Hepatocyte (in vitro differentiated cells): ENCODE data around the gene BPIFA2. TPM values are rescaled to one million over a fixed set of nuclear protein-coding genes. Genes with fewer than 3 reads are reported as not detected.

Source experiments
- DNase-seq: peaks from one replicate; pipeline ENCODE4 v3.0.0-alpha.2; 2016; ENCODE audit warnings: low spot score
- H2AFZ ChIP-seq: fragments of 200-600 bp; sonication (generic); 2 replicates; pipeline ENCODE4 v1.6.0; 2016; ENCODE audit warnings: antibody characterized with exemption, mild to moderate bottlenecking
- H3K27ac ChIP-seq: fragments of 200-600 bp; sonication (generic); 2 replicates; pipeline ENCODE4 v1.5.1; 2016; ENCODE audit warnings: mild to moderate bottlenecking
- H3K27me3 ChIP-seq: fragments of 200-600 bp; sonication (generic); 2 replicates; pipeline ENCODE4 v1.6.1; 2016
- H3K36me3 ChIP-seq: fragments of 200-600 bp; sonication (generic); replicated peaks from 2 replicates; pipeline ENCODE4 v1.5.1; 2016; ENCODE audit warnings: low read depth; ENCODE audit not compliant: insufficient read depth
- H3K4me1 ChIP-seq: fragments of 200-600 bp; sonication (generic); 2 replicates; pipeline ENCODE4 v1.5.1; 2016; ENCODE audit warnings: mild to moderate bottlenecking, moderate library complexity; ENCODE audit not compliant: insufficient read depth
- H3K4me2 ChIP-seq: fragments of 200-600 bp; sonication (generic); 2 replicates; pipeline ENCODE4 v1.6.0; 2016
- H3K4me3 ChIP-seq: fragments of 200-600 bp; sonication (generic); 2 replicates; pipeline ENCODE4 v1.5.1; 2016; ENCODE audit warnings: mild to moderate bottlenecking
- H3K79me2 ChIP-seq: fragments of 200-600 bp; sonication (generic); 2 replicates; pipeline ENCODE4 v1.6.0; 2017; ENCODE audit warnings: mild to moderate bottlenecking
- H3K9me2 ChIP-seq: fragments of 200-600 bp; sonication (generic); replicated peaks from 2 replicates; pipeline ENCODE4 v1.6.0; 2017; ENCODE audit warnings: mild to moderate bottlenecking; ENCODE audit not compliant: insufficient read depth
- H3K9me3 ChIP-seq: fragments of 200-600 bp; sonication (generic); 2 replicates; pipeline ENCODE4 v1.5.1; 2016; ENCODE audit warnings: low read depth, mild to moderate bottlenecking
- H4K20me1 ChIP-seq: fragments of 200-600 bp; sonication (generic); 2 replicates; pipeline ENCODE4 v1.6.0; 2016; ENCODE audit warnings: mild to moderate bottlenecking; ENCODE audit not compliant: insufficient read depth, poor library complexity, severe bottlenecking
- EZH2 ChIP-seq: fragments of 200-600 bp; sonication (generic); IDR thresholded peaks from 2 replicates; pipeline ENCODE4 v1.6.1; 2016; ENCODE audit warnings: antibody characterized with exemption, mild to moderate bottlenecking, borderline replicate concordance
- EZH2phosphoT487 ChIP-seq: fragments of 200-600 bp; sonication (generic); IDR thresholded peaks from one replicate; pipeline ENCODE4 v1.6.1; 2018; ENCODE audit warnings: antibody characterized with exemption, mild to moderate bottlenecking, low read depth, moderate library complexity; ENCODE audit not compliant: unreplicated experiment, severe bottlenecking
- WGBS: methylation state at CpG from one replicate; pipeline ENCODE4 v1.1.6; 2016; ENCODE audit warnings: low lambda C conversion rate; ENCODE audit errors: missing lambda C conversion rate; 5-methylcytosine and 5-hydroxymethylcytosine counted together
- polyA plus RNA-seq: library from polyadenylated mRNA; unstranded; fragments of >200 nt; fragmentation: Nextera tagmentation; extraction: Ambion mirVana; gene quantifications from 2 replicates; pipeline ENCODE4 v1.2.1, GENCODE V29; 2016
- total RNA-seq: library from RNA; depleted of rRNA; stranded (reverse); fragments of >200 nt; gene quantifications from 2 replicates; pipeline ENCODE4 v1.2.3, GENCODE V29; 2014
- TF ChIP-seq, protein P1 (sequence below): fragments of 200-600 bp; sonication (generic); IDR thresholded peaks from 2 replicates; pipeline ENCODE4 v1.5.1; 2016; ENCODE audit warnings: antibody characterized with exemption, mild to moderate bottlenecking; ENCODE audit not compliant: poor library complexity

Gene BPIFA2
- total and polyA plus RNA-seq, 2 experiments from 2014 or later, result not detected

DNA sequence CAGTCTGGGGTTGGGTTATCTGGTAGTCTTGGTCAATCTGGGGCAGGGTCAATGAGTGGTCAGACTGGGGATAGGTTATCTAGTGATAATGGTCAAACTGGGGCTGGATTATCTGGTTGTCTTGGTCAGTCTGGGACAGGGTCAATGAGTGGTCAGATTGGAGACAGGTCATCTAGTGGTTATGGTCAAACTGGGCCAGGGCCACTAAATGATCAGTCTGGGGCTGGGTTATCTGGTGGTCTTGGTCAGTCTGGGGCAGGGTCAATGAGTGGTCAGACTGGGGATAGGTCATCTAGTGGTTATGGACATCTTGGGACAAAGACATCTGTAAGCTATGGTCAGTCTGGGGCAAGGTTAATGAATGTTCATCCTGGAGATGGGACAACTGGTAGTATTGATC lies 28.5 kb upstream of the BPIFA2 start:
- no peak overlapping the region for H3K4me3 ChIP-seq
- no peaks in the 10 kb centered on the region for H3K79me2 ChIP-seq
- H3K36me3 ChIP-seq, result no peaks in the 10 kb centered on the region
- H3K9me2 ChIP-seq, result no peaks in the 10 kb centered on the region
- H3K9me3 ChIP-seq, result no peaks in the 10 kb centered on the region
- H3K27ac ChIP-seq, result no peak overlapping the region
- no peak for DNase-seq
- H3K4me1 ChIP-seq, result no peaks in the 10 kb centered on the region
- H2AFZ ChIP-seq, result no peak overlapping the region
- H3K27me3 ChIP-seq, result peaks cover 18% of the 10 kb centered on the region
- TF ChIP-seq, protein P1, sequence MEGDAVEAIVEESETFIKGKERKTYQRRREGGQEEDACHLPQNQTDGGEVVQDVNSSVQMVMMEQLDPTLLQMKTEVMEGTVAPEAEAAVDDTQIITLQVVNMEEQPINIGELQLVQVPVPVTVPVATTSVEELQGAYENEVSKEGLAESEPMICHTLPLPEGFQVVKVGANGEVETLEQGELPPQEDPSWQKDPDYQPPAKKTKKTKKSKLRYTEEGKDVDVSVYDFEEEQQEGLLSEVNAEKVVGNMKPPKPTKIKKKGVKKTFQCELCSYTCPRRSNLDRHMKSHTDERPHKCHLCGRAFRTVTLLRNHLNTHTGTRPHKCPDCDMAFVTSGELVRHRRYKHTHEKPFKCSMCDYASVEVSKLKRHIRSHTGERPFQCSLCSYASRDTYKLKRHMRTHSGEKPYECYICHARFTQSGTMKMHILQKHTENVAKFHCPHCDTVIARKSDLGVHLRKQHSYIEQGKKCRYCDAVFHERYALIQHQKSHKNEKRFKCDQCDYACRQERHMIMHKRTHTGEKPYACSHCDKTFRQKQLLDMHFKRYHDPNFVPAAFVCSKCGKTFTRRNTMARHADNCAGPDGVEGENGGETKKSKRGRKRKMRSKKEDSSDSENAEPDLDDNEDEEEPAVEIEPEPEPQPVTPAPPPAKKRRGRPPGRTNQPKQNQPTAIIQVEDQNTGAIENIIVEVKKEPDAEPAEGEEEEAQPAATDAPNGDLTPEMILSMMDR, result no peak
- no peaks in the 10 kb centered on the region for H4K20me1 ChIP-seq
- H3K4me2 ChIP-seq, result no peak overlapping the region

GRCh38 chr20:33145521-33145920 lies 22.4 kb upstream of the BPIFA2 start:
- Histone ChIP-seq H3K36me3 (no peaks in the 10 kb centered on the region), H3K4me1 (no peaks in the 10 kb centered on the region), H3K4me2 (no peak overlapping the region), H2AFZ (no peak overlapping the region), H3K9me3 (no peaks in the 10 kb centered on the region), H3K4me3 (no peak overlapping the region), H3K9me2 (no peaks in the 10 kb centered on the region), H3K27me3 (peaks cover 25% of the 10 kb centered on the region), H3K79me2 (no peaks in the 10 kb centered on the region), H3K27ac (no peak overlapping the region), H4K20me1 (no peaks in the 10 kb centered on the region)
- TF ChIP-seq EZH2 (no peak), EZH2phosphoT487 (no peak)
- TF ChIP-seq, protein P1, result no peak
- no peak for DNase-seq
- 76% methylated on average over 5 of the region's 5 CpGs for WGBS

DNA sequence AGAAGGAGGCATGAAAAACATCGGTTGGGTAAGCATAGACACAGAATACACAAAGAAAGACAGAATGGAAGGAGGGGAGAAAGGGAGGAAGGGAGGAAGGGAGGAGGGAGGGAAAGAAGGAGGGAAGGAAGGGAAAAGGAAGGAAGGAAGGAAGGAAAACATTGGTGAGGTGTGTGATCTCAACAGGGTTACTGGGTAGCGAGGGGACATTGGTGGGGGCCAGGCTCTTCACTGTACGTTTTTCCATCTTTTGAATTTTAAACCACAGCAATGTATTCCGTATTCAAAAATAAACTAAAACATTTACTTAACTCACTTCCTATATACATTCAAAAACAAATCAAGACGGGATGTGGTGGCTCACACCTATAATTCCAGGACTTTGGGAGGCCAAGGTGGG lies 20.7 kb upstream of the BPIFA2 start:
- no peak for DNase-seq
- H3K4me3 ChIP-seq, result no peak overlapping the region
- H3K27ac ChIP-seq, result no peak overlapping the region
- no peak overlapping the region for H2AFZ ChIP-seq
- no peaks in the 10 kb centered on the region for H3K36me3 ChIP-seq
- no peak overlapping the region for H3K4me2 ChIP-seq
- no peaks in the 10 kb centered on the region for H3K9me2 ChIP-seq
- H4K20me1 ChIP-seq, result no peaks in the 10 kb centered on the region
- H3K79me2 ChIP-seq, result no peaks in the 10 kb centered on the region
- TF ChIP-seq, protein P1, result no peak
- TF ChIP-seq EZH2phosphoT487 (no peak), EZH2 (no peak)
- 77% methylated on average over 5 of the region's 5 CpGs for WGBS
- H3K9me3 ChIP-seq, result no peaks in the 10 kb centered on the region
- no peaks in the 10 kb centered on the region for H3K4me1 ChIP-seq
- peaks cover 21% of the 10 kb centered on the region for H3K27me3 ChIP-seq

DNA sequence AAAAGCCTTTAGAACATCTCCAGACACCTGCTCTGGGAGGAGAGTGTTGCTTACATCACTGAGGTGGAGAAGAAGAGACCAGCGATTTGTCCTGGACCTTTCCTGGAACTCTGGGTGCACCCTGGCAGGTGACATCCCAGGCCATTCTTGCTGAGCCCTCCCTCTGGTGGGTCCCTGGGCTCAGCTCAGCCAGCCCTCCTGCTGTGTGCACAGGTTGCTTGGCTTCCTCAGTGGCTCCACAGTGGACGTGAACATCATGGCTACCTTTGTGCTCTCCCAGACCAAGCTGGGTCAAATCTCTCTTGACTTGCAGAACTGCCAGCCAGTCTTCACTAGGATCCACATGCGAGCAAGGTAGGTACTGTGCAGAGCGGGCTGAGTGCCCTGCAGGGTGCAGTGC lies 19.9 kb upstream of the BPIFA2 start:
- no peaks in the 10 kb centered on the region for H3K4me1 ChIP-seq
- no peaks in the 10 kb centered on the region for H3K9me3 ChIP-seq
- no peak overlapping the region for H2AFZ ChIP-seq
- no peak for TF ChIP-seq EZH2phosphoT487
- no peaks in the 10 kb centered on the region for H4K20me1 ChIP-seq
- no peak overlapping the region for H3K27ac ChIP-seq
- H3K36me3 ChIP-seq, result no peaks in the 10 kb centered on the region
- 83% methylated on average over 4 of the region's 4 CpGs for WGBS
- H3K79me2 ChIP-seq, result no peaks in the 10 kb centered on the region
- no peak for DNase-seq
- no peaks in the 10 kb centered on the region for H3K9me2 ChIP-seq
- H3K27me3 ChIP-seq, result peaks cover 19% of the 10 kb centered on the region
- no peak overlapping the region for H3K4me2 ChIP-seq
- H3K4me3 ChIP-seq, result no peak overlapping the region
